HG03520 (cell line): Measurements from ENCODE around the gene LIPF.
"Not testable (repeated sequence)": the region's sequence is repeated elsewhere in the genome, so short reads cannot be mapped to it uniquely, and the experiment has no call there.

Experiments
- ATAC-seq: cut with Tn5 transposase; IDR thresholded peaks from one replicate; pipeline ENCODE4 v1.9.1; 2021; ENCODE audit warnings: mild to moderate bottlenecking, moderate library complexity; ENCODE audit not compliant: unreplicated experiment

The LIPF gene

GRCh38 chr10:88676283-88677060, 12.2 kb downstream of the LIPF start:
- no peak for ATAC-seq

GRCh38 chr10:88680958-88681357, 16.7 kb downstream of the LIPF start:
- no peak for ATAC-seq

- ATAC-seq, result no peak
These were observed 18.2 kb downstream of the LIPF start for GRCh38 chr10:88682491-88682890.

GRCh38 chr10:88687853-88688467, 23.7 kb downstream of the LIPF start:
- ATAC-seq, result no peak

GRCh38 chr10:88689366-88689765, 25.1 kb downstream of the LIPF start:
- no peak for ATAC-seq

DNA sequence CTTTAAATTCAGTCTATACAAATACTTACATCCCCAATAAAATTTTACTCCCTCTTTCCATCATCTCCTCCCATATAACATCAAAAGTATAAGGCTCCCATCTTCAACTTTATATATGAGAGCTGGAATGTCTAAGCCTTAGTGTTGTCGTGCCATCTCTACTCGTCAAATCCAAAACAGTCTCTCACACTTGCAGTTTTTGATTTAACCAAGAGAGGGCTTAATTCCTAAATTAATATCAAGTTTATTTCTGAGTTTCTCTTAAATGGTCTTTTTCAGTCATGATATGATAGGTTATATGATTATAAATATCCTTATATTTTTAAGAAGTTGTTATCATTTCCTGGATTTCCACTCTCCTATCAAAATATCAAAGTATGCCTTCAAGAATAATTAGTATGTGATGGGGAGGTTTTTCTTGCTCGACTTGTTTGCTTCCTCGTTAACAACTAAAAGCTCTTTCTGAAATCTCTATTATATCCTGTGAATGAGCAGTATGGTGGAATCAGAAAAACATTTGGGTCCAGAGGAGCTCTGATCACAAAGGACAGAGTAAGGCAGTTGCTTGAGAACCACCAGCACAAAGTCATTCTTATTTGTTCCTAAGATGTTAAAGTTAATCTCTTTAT, 29.3 kb downstream of the LIPF start:
- ATAC-seq, result no peak

DNA sequence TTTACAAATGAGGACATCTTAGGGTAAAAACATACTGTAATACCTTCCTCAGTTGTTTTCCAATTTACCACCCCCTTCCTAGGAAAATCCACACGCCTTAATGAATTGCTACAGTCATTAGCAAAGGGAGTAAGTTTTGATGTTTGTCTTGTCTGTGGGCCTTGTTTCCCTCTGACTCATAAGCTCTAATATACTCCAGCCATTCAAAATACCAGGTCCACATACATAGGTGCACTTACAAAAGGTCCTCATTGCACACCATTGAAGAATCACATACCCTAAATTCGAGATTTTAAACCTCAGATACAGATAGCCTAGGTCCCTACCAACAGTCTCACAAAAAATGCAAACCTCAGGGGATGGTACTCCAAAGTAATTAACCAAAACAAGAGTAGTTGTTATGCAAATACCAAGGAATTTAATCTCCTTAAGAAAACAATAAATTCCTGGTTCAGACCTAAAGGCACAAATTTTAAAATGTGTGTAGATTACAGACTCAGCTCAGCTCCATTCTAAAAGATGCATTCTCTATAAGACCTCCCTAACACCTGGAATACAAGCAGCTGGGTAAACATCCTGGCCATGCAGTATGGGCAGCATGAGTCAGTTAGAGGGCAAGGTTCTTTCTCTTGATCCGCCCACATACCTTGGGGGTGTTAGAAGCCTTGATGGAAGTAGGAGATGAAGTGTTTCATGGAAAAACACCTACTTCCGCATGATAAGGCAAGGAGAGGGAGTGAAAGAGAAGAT, 38.8 kb downstream of the LIPF start:
- no peak for ATAC-seq

DNA sequence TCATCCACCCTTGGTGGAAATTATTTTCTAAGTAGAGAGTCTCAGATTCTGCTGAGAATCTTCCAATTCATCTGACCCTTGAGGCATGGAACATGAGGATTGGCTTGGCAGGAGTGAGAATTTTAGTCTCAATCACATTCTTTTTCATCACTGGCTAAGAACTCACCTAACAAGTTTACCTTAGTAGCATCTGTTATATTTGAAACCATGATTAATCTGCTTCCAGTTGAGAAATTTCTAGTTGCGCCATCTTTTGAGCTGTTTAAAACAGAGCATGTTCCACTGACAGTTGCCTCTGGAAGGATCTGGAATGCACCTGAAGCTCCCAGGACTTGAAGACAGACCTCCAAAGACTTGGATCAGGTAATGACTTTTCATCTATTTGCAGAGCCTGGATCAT, 41.7 kb downstream of the LIPF start, which contains the start of gene LIPK:
Gene LIPK (plus strand): TSS at position 292 of the 400 bp plus-strand sequence. CDS start 18,295 bp downstream, outside the sequence.
- no peak for ATAC-seq

DNA sequence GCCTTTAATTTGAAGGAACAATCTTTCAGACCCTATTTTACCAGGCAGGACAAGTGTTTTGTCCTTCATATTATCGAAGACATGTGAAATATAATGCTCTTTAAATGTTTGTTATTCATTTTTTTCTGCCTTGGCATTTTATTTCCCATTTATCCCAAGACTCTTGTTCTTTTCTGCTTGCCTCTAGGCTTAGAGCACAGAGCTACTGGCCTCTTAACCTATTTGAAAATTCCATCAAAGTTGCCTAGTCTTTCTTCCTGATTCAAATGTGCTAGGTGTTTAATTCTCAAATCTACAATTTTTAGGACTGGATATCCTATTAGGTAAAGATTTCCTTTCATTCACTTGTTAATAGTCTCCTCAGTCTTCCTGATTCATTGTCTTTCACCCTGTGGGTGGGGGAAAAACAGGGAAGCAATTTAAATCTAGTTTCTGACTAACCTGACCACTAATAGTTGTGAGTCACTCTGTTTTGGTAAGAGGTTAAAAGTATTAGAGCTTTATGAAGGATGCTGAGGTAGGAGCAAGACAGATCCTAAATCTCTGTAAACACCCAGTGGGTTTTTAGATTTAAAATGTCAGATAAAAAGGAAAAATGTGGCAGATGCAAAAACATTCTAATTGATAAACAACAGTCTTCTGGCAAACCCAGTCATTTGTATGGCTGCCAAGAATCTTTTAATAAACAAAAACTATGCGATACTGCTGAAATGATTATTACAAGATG, 43.4 kb downstream of the LIPF start:
- no peak for ATAC-seq

- not testable (repeated sequence) for ATAC-seq
These were observed 45.1 kb downstream of the LIPF start for GRCh38 chr10:88709361-88709760.

GRCh38 chr10:88715517-88715916, 51.3 kb downstream of the LIPF start:
- ATAC-seq, result no peak

DNA sequence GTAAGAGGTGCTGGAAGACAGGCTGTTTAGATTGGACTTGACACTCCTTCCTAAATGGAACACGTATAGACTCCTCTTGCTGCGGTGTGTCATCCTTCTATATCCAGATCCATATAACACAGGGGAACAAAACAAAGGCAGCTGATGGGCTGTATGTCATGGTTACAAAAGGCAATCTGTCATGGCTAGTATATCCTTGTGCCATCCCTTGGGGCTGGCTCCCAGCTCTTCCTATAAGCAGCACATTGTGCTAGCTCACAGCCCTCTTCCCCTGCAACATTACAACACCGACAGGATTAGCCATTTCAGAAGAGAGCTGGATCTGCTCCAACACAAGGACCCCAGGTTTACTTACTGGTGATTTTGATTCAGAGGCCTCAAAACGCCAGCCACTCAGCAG, 57.1 kb downstream of the LIPF start:
- ATAC-seq, result no peak

- ATAC-seq, result no peak
These were observed 61.6 kb downstream of the LIPF start for GRCh38 chr10:88725798-88726197.

GRCh38 chr10:88728107-88728763, 64.0 kb downstream of the LIPF start:
- no peak for ATAC-seq
